HG02981 (cell line): ENCODE data around the gene RAP1GDS1.
"Not testable (repeated sequence)": the region's sequence is repeated elsewhere in the genome, so short reads cannot be mapped to it uniquely, and the experiment has no call there.

Experiments
- ATAC-seq: cut with Tn5 transposase; IDR thresholded peaks from one replicate; pipeline ENCODE4 v1.9.1; 2021; ENCODE audit warnings: mild to moderate bottlenecking, moderate library complexity; ENCODE audit not compliant: unreplicated experiment

The RAP1GDS1 gene

DNA sequence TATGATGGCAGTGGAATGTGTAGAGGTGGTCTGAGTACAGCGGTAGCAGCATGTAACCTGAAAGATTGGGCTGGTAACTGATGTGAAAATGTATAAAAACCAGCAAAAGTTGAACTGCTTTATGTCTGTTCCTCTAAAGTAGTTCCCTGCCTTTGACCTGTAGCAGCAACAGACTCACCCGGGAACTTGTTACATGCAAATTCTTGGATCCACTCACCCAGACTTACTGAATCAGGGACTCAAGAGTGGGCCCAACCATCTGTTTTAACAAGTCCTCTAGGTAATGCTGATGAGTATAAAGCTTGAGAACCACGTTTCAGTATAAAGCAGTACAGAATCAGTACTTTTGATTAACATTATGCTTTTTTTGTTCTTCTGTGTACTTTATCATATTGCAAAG lies 84.7 kb downstream of the RAP1GDS1 start:
- no peak for ATAC-seq

- ATAC-seq: no peak
Measured at GRCh38 chr4:98352396-98352795, 91.2 kb downstream of the RAP1GDS1 start.

DNA sequence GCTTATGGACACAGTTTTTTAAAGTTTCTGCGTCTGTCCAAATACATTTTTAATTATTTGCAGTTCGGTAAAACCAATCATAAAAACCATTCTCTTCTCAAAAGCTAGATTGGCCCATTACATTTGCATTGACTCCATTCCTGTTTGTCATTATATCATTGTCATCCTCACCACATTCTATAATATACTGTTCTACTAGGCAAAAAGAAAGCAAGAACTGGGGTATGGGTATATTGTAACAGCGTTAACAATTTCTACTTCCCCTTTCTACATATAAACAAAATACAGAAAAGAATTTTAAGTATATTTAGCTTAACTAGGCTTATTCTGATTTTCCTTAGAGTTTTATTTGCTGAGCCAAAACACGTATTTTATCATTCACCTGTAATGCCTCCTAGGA lies 91.8 kb downstream of the RAP1GDS1 start:
- peak; percentile 83 for ATAC-seq

- ATAC-seq: no peak
Measured at GRCh38 chr4:98358630-98359248, 97.6 kb downstream of the RAP1GDS1 start.

- no peak for ATAC-seq
Measured at GRCh38 chr4:98359646-98360045, 98.5 kb downstream of the RAP1GDS1 start.

GRCh38 chr4:98363431-98363830 lies 102.2 kb downstream of the RAP1GDS1 start:
- ATAC-seq: no peak

DNA sequence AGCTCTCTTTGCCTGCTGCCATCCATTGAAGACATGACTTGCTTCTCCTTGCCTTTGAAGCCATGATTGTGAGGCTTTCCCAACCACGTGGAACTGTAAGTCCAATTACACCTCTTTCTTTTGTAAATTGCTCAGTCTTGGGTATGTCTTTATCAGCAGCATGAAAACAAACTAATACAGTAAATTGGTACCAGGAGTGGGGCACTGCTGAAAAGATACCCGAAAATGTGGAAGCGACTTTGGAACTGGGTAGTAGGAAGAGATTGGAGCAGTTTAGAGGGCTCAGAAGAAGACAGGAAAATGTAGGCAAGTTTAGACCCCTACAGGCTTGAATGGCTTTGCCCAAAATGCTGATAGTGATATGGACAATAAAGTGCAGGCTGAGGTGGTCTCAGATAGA lies 105.1 kb downstream of the RAP1GDS1 start:
- ATAC-seq: not testable (repeated sequence)

DNA sequence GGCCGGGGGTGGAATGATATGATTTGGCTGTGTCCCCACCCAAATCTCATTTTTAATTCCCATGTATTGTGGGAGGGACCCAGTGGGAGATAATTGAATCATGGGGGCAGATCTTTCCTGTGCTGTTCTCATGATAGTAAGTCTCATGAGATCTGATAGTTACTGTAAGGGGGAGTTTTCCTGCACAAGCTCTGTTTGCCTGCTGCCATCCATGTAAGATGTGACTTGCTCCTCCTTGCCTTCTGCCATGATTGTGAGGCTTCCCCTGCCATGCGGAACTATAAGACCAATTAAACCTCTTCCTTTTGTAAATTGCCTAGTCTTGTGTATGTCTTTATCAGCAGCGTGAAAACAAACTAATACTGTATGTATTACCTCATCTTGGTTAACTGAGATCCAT lies 106.8 kb downstream of the RAP1GDS1 start:
- ATAC-seq: not testable (repeated sequence)

DNA sequence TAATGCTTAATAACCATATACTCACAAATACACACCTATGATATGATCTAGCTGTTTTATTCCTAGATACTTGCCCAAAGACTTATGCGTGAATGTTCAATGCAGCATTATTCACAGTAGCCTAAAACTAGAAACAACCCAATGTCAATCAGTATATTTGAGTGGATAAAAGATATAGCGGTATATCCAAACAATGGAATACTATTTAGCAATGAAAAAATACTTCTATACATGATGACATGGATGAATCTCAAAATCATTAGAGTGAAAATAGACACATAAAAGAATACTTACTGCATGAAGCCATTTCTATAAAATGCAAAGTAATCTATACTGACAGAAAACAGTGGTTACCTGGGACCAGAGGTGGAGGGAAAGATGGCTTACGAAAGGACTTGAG lies 108.1 kb downstream of the RAP1GDS1 start:
- no peak for ATAC-seq

- ATAC-seq: no peak
Measured at GRCh38 chr4:98374643-98375042, 113.5 kb downstream of the RAP1GDS1 start.

- ATAC-seq: peak; percentile 48
Measured at GRCh38 chr4:98377559-98377958, 116.4 kb downstream of the RAP1GDS1 start.

GRCh38 chr4:98381306-98381705 lies 120.1 kb downstream of the RAP1GDS1 start:
- no peak for ATAC-seq

- ATAC-seq: peak; percentile 79
Measured at GRCh38 chr4:98383431-98384106, 122.4 kb downstream of the RAP1GDS1 start.

GRCh38 chr4:98385831-98386230 lies 124.6 kb downstream of the RAP1GDS1 start:
- ATAC-seq: no peak

DNA sequence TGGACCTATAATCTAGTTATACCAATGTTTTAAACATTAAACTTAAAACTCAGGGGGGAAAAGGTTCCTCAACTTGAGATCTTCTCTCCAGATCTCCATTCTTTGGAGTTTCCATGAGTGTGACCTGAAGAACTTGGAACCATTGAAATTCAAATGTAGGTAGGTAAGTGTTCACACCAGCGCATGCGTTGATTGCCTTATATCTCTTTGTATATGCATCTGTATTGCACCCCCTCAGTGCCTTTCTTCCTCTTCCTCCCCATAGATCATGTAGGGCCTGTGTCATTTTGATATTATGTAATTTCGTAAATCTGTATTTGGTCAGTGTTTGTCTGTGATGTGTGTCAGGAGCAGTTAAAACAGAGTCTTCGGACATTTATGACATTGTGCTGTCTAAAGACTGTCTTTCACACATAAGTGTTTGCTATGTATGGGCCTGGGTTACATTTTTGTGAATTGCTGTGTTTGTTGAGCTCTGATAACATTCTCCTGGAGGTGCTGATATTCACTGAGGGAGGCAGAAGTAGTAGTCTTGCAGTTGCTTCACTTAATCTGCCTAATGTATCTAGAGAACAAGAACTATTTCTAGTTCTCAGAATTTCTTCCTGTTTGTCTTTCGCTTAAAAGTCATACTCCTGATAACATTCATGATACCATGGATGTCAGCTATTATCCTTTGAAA lies 126.3 kb downstream of the RAP1GDS1 start:
- no peak for ATAC-seq

DNA sequence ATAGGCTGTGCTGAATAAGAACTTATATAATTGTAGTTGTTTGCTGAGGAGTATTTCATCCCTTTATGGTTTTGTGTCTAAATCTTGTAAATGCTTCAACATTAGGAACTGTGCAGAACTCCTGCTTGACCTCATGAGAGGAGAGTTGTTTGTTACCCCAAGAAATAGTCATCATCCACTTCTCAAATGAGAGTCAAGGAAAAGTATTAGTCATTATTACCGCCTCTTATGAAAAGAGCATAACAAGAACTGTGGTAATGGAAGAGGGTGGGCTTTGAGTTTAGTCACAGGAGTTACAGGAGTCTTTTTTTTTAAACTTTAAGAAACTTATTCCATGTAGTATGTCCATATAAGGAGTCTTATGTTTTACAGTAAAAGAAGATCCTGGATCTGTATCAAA lies 132.9 kb downstream of the RAP1GDS1 start:
- ATAC-seq: no peak

DNA sequence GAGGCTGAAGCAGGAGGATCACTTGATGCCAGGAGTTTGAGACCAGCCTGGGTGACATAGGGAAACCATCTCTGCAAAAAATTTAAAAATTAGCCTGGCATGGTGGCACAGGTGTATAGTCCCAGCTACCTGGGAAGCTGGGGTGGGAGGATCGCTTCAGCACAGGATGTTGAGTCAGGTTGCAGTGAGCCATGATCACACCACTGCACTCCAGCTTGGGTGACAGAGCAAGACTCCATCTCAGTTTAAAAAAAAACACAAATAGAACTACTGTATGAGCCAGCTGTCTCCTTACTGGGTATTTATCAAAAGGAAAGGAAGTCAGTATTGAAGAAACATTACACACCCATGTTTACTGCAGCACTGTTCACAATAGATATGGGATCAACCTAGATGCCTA lies 138.7 kb downstream of the RAP1GDS1 start:
- ATAC-seq: no peak

DNA sequence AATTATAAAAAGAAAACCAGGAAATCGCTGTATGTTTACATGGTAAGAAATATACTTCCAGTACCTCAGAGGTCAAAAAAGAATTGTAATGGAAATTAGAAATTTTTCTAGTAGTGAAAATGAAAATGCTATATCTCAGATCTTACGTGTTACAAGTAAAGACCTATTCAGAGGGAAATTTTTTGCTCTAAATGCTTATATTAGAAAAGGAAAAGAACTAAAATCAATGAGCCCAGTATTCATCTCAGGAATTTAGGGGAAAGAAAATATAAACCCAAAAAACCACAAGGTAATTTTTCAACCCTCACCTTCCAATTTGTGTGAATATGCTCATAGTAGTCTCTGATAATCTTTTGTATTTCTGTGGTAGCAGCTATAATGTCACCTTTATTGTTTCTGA lies 145.6 kb downstream of the RAP1GDS1 start:
- ATAC-seq: no peak

- no peak for ATAC-seq
Measured at GRCh38 chr4:98411731-98412130, 150.5 kb downstream of the RAP1GDS1 start.

DNA sequence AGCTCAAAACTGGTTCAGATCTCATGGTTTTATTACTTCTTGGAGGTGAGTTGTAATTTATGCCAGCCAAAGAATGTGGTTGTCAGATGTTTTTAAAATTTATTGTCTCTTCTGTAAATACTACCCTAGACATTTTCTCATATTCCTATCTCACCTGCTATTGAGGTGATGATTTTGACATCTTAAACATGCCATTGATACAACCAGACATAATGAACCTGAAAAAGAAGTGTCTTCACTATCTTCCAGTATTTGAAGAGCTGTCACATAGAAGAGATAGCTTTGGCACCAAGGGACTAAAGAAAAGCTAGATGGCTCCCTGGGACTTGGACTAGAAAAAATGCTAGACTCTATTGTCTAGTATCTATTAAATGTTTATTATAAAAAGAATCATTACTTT lies 155.7 kb downstream of the RAP1GDS1 start:
- ATAC-seq: no peak

GRCh38 chr4:98420151-98420550 lies 159.0 kb downstream of the RAP1GDS1 start:
- ATAC-seq: not testable (repeated sequence)

- ATAC-seq: no peak
Measured at GRCh38 chr4:98421111-98421510, 159.9 kb downstream of the RAP1GDS1 start.
